Measurements from ENCODE around the gene FKBP1B.

DNA sequence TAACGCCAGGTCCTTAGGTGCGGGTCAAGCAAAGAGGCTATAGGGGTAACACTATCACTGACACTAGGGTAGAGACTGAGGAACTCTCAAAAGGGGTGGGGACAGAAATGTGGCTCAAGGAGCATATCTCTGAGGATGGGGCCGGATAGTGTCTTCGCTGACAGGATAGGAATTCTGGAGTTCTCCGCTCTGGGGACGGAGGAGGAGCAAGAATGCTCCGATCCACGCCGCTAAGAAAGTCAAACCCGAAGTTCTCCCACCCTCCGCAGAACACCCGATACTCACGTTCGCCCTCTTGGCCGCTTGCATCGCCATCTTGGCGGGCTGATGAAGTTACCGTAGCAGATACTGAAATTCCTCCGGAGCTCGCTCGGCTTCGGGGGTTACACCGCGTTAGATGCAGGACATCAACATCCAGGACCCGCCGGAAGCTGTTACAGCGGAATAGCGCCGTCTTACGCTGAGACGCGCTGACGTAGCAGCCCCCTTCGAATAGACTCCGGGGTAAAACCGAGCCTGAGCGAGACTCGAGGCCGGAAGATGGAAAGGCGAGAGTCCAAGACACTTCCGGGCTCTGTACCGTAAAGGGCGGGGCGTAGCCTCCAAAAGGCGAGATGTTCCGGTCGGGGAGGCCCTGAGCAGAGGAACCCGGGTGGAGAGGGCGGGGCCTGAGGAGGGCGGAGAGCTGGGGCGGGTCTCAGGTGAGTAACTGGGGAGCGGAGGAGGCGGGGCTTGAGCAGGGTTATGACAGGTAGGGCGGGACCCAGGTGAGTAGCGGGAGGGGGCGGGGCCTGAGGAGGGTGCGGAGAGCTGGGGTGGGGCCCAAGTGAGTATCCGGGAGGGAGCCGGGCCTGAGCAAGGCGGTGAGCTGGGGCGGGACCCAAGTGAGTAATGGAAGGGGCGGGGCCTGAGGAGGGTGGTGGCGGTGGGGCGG, 26.6 kb downstream of the FKBP1B start, which contains the start of gene SF3B6:
- TF ChIP-seq CTCF (IDR thresholded peaks at IDR 0.05) (no peak), MAFK (IDR thresholded peaks at IDR 0.05; ENCODE audit: partially characterized antibody) (peak; percentile 85), ZC3H11A (IDR thresholded peaks at IDR 0.05) (no peak), BHLHE40 (IDR thresholded peaks at IDR 0.05; ENCODE audit: low read depth, low read length) (no peak), CHD2 (IDR thresholded peaks at IDR 0.05; ENCODE audit: low read length, partially characterized antibody) (peak; percentile 55), NFE2L2 (conservative IDR thresholded peaks at IDR 0.05; ENCODE audit: low read length) (no peak), SMC3 (IDR thresholded peaks at IDR 0.05) (peak; percentile 39)
- TF ChIP-seq, protein P1, sequence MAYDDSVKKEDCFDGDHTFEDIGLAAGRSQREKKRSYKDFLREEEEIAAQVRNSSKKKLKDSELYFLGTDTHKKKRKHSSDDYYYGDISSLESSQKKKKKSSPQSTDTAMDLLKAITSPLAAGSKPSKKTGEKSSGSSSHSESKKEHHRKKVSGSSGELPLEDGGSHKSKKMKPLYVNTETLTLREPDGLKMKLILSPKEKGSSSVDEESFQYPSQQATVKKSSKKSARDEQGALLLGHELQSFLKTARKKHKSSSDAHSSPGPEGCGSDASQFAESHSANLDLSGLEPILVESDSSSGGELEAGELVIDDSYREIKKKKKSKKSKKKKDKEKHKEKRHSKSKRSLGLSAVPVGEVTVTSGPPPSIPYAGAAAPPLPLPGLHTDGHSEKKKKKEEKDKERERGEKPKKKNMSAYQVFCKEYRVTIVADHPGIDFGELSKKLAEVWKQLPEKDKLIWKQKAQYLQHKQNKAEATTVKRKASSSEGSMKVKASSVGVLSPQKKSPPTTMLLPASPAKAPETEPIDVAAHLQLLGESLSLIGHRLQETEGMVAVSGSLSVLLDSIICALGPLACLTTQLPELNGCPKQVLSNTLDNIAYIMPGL (CRISPR knock-in tag; IDR thresholded peaks at IDR 0.05; ENCODE audit: borderline replicate concordance), result no peak

Measured in A549 (cell line).